H1 (cell line): ENCODE measurements around the gene CLCF1. TPM values are rescaled to one million over a fixed set of nuclear protein-coding genes. Genes with fewer than 3 reads are reported as not detected.
A peak's percentile ranks its signal among the peaks of the same experiment; 100 is the strongest.

Experiments used
- RBBP5 ChIP-seq: IDR thresholded peaks from 2 replicates; pipeline ENCODE4 v1.7.1; 2012; ENCODE audit warnings: low read depth, mild to moderate bottlenecking, inconsistent platforms, low read length, moderate library complexity, borderline replicate concordance
- polyA plus RNA-seq, 7 experiments: library from polyadenylated mRNA; depleted of rRNA in 3 of 7; stranded (reverse) in 5 of 7; unstranded in 2 of 7; fragments of >200 nt in 5 of 7; fragments of 200-250 nt in 2 of 7; gene quantifications; 1 replicate in 5 of 7; 2 replicates in 1 of 7; 4 replicates in 1 of 7; pipeline versions ENCODE4 v1.2.1 to v1.2.3, GENCODE V29; 2011 to 2013; ENCODE audit warnings: missing spikeins in 2 of 7, mixed read lengths in 2 of 7
- total RNA-seq: library from RNA; stranded (reverse); fragmentation: NEBNext Ultra II Directional; extraction: Animal tissue kit (Norgen Biotek cat#: 25700); gene quantifications from 2 replicates; pipeline ENCODE4 v1.2.1, GENCODE V29; 2021
- TF ChIP-seq, protein P1 (sequence below): IDR thresholded peaks from 2 replicates; pipeline ENCODE4 v1.6.1; 2012; ENCODE audit warnings: low read length, inconsistent platforms
- TF ChIP-seq, protein P2 (sequence below), 3 experiments: IDR thresholded peaks; 1 replicate in 2 of 3; 2 replicates in 1 of 3; pipeline versions ENCODE4 v1.5.1 to v1.6.1; 2011; ENCODE audit warnings: low read length in 3 of 3, mild to moderate bottlenecking in 3 of 3, inconsistent platforms in 2 of 3, low read depth in 1 of 3, moderate library complexity in 1 of 3; ENCODE audit not compliant: insufficient read depth in 1 of 3; ENCODE audit errors: control extremely low read depth in 1 of 3
- TF ChIP-seq, protein P3 (sequence below): IDR thresholded peaks from 2 replicates; pipeline ENCODE4 v1.6.1; 2012; ENCODE audit warnings: inconsistent platforms

Gene CLCF1
- total and polyA plus RNA-seq, 2 of the 8 experiments (the other 6 are each of a cell fraction or from before 2014, with no cell fraction given) = 0.32 to 1.2 TPM

DNA sequence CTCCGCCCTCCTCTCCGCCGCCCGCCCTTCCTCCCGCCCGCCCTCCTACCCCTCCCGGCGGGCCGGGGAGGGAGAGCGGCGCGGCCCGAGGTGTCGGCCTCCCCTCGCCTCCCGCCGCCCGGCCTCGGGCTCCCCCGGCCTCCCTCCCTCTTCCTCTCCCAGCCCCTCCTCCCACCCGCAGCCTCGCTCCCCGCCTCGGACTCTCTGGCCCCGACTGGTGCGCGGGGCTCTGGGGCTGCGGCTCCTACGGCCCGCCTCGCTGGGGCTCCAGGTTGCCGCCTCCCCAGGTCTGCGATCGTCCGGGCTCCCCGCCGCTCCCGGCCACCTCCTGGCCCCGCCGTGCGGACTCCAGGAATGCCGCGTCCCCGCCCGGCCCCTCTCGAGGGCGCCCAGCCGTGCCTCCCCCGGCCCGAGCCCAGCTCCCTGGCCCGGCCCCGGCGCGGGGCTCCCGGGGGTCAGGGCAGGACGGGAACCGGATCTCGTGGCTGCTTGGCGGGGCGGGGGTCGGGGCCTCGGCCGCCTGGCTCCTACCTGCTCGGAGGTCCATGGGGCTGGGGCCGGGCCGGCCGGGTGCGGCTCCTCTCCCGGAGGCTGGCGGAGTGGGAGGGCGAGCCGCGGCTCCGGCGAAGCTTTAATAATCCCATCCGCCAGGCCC, at the start of gene CLCF1 (continued):
- TF ChIP-seq, protein P1, sequence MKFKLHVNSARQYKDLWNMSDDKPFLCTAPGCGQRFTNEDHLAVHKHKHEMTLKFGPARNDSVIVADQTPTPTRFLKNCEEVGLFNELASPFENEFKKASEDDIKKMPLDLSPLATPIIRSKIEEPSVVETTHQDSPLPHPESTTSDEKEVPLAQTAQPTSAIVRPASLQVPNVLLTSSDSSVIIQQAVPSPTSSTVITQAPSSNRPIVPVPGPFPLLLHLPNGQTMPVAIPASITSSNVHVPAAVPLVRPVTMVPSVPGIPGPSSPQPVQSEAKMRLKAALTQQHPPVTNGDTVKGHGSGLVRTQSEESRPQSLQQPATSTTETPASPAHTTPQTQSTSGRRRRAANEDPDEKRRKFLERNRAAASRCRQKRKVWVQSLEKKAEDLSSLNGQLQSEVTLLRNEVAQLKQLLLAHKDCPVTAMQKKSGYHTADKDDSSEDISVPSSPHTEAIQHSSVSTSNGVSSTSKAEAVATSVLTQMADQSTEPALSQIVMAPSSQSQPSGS = no peak
- TF ChIP-seq RBBP5 = peak; percentile 59; the same call in 1 of the 2 replicates
- TF ChIP-seq, protein P2, sequence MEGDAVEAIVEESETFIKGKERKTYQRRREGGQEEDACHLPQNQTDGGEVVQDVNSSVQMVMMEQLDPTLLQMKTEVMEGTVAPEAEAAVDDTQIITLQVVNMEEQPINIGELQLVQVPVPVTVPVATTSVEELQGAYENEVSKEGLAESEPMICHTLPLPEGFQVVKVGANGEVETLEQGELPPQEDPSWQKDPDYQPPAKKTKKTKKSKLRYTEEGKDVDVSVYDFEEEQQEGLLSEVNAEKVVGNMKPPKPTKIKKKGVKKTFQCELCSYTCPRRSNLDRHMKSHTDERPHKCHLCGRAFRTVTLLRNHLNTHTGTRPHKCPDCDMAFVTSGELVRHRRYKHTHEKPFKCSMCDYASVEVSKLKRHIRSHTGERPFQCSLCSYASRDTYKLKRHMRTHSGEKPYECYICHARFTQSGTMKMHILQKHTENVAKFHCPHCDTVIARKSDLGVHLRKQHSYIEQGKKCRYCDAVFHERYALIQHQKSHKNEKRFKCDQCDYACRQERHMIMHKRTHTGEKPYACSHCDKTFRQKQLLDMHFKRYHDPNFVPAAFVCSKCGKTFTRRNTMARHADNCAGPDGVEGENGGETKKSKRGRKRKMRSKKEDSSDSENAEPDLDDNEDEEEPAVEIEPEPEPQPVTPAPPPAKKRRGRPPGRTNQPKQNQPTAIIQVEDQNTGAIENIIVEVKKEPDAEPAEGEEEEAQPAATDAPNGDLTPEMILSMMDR (IDR thresholded peaks at IDR 0.05; ENCODE audit: control extremely low read depth in 1 of 3, insufficient read depth in 1 of 3, low read depth in 1 of 3, low read length in 3 of 3) = peak in 1 of 3 experiments; percentile 3; a peak in 1 of 4 replicates
- TF ChIP-seq, protein P3, sequence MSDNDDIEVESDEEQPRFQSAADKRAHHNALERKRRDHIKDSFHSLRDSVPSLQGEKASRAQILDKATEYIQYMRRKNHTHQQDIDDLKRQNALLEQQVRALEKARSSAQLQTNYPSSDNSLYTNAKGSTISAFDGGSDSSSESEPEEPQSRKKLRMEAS = 0 out of 2 replicates have a peak, but pooled peaks have one; percentile 17
